Psoas muscle (tissue), 8 donors: ENCODE data around the gene OSER1. TPM values are rescaled to one million over a fixed set of nuclear protein-coding genes. Genes with fewer than 3 reads are reported as not detected.

Source experiments
- ATAC-seq, 4 donors: fragments of 200-7000 bp; cut with Tn5 transposase; one replicate each; pipeline ENCODE4 v1.9.1; 2020; ENCODE audit warnings: moderate library complexity in 3 of 4, mild to moderate bottlenecking in 2 of 4
- DNase-seq, 2 donors: peaks; one replicate each; pipeline ENCODE4 v3.0.0-alpha.2; 2020
- H3K27ac ChIP-seq: fragments of 200-600 bp; one replicate; pipeline ENCODE4 v1.8.0; 2022
- H3K27me3 ChIP-seq, 3 donors: fragments of 200-600 bp in 1 of 3; one replicate each; pipeline versions ENCODE4 v1.6.1 to v1.8.0; 2013 to 2022; ENCODE audit warnings: low read length in 2 of 3, mild to moderate bottlenecking in 2 of 3, moderate library complexity in 1 of 3; ENCODE audit not compliant: insufficient read depth in 3 of 3
- H3K36me3 ChIP-seq, 2 donors: fragments of 200-600 bp in 1 of 2; one replicate each; pipeline versions ENCODE4 v1.6.1 to v1.8.0; 2013 to 2022; ENCODE audit warnings: low read depth in 1 of 2, mild to moderate bottlenecking in 1 of 2, moderate library complexity in 1 of 2; ENCODE audit not compliant: insufficient read depth in 1 of 2
- H3K4me1 ChIP-seq: fragments of 200-600 bp; one replicate; pipeline ENCODE4 v1.8.0; 2022
- H3K4me3 ChIP-seq: fragments of 200-600 bp; one replicate; pipeline ENCODE4 v1.8.0; 2022; ENCODE audit warnings: mild to moderate bottlenecking
- H3K9me3 ChIP-seq: fragments of 200-600 bp; one replicate; pipeline ENCODE4 v1.8.0; 2022
- WGBS, 3 donors: extraction: QIAGEN DNeasy Blood & Tissue Kit; methylation state at CpG; one replicate each; pipeline versions ENCODE4 v1.1.6 to v1.1.7; 2013; 5-methylcytosine and 5-hydroxymethylcytosine counted together
- intact Hi-C, 2 donors: fragments of 100-400 bp; cut with DNase I; formaldehyde crosslinking; loops; one replicate each; pipeline versions ENCODE4 v1.11.0 to v1.14.2; 2022
- polyA plus RNA-seq, 3 donors: library from polyadenylated mRNA; stranded (reverse); fragments of 200-250 nt; gene quantifications; one replicate each; pipeline ENCODE4 v1.2.3, GENCODE V29; 2013
- total RNA-seq, 4 donors: library from RNA; stranded (reverse); fragmentation: NEBNext Ultra II Directional in 2 of 4; extraction: Animal tissue kit (Norgen Biotek cat#: 25700) in 2 of 4; gene quantifications; one replicate each; pipeline versions ENCODE4 v1.2.1 to v1.2.4, GENCODE V29; 2021 to 2023
- TF ChIP-seq, protein P1 (sequence below): fragments of 200-600 bp; IDR thresholded peaks from one replicate; pipeline ENCODE4 v1.8.0; 2022; ENCODE audit warnings: antibody characterized with exemption
- donor health status: healthy with polysubstance abuse.
- donor health status: DM: no; HTN: no; CAD: no; lungs with moderate emphysema.
- donor health status: Bipolar disorder and iron deficiency.
- donor health status: healthy.
- donor health status: DM: yes; HTN: yes; CAD: no.
- donor health status: DM: no; HTN: no; CAD: no.
- donor health status: DM: no; HTN: no; CAD: no.
- donor health status: DM: yes; HTN: yes; CAD: no.

Gene OSER1
- total and polyA plus RNA-seq, 7 donors = 46.0 to 97.6 (median 62.5) TPM

DNA sequence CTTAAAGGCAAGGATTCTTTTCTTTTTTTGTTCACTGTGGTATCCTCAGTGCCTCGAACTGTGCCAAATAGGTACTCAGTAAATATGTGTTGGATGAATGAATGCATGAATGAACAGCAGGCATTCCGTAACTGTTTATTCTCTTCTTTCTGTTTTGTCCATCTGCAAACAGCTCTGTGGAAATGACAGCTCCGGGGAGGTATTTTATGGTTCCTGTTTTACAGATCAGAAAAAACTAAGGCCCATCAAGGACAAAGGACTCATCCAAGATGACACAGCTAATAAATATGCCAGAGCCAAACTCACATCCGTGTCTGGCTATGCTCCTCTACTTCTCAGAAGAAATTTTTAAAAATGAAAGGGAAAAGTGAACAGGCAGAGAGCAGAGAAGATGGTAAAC lies 44.6 kb downstream of the OSER1 start:
- Histone ChIP-seq H3K4me1 (peaks cover 53% of the 10 kb centered on the region), H3K4me3 (peak overlapping the region; percentile 38)

DNA sequence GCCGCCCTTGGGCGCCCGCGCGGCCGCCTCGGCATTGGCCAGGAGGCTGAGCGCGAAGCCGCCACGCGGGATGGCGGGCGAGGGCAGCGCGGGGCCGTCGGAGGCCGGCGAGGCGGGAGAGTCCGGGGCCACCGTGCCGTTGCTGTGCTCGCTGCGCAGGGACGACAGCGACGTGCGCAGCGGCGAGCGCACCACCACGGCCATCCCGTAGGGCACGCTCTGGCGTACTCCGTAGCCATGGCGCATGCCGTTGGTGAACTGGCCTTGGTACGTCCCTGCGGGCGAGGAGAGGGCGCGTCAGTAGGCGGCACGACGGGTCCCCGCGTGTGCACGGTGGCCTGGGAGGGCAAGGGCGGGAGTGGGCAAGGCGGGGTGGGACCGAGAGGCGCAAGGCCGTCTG lies 50.4 kb downstream of the OSER1 start:
- H3K4me1 ChIP-seq = peaks cover 29% of the 10 kb centered on the region
- DNase-seq = no peak
- no peak overlapping the region for H3K4me3 ChIP-seq
- peak overlapping the region; percentile 91 for H3K27ac ChIP-seq
- peaks cover 0 to 5% (median 0%) of the 10 kb centered on the region in 3 donors for H3K27me3 ChIP-seq
- ATAC-seq = peak in 2 of 4 donors; percentile 0 to 14
- H3K36me3 ChIP-seq = peaks cover 0 to 30% of the 10 kb centered on the region in 2 donors
- intact Hi-C loops = no loop called here
- 68 to 77% (median 75%) methylated on average over 49 to 56 of the region's 56 CpGs for WGBS, 3 donors
- no peaks in the 10 kb centered on the region for H3K9me3 ChIP-seq
- TF ChIP-seq, protein P1, sequence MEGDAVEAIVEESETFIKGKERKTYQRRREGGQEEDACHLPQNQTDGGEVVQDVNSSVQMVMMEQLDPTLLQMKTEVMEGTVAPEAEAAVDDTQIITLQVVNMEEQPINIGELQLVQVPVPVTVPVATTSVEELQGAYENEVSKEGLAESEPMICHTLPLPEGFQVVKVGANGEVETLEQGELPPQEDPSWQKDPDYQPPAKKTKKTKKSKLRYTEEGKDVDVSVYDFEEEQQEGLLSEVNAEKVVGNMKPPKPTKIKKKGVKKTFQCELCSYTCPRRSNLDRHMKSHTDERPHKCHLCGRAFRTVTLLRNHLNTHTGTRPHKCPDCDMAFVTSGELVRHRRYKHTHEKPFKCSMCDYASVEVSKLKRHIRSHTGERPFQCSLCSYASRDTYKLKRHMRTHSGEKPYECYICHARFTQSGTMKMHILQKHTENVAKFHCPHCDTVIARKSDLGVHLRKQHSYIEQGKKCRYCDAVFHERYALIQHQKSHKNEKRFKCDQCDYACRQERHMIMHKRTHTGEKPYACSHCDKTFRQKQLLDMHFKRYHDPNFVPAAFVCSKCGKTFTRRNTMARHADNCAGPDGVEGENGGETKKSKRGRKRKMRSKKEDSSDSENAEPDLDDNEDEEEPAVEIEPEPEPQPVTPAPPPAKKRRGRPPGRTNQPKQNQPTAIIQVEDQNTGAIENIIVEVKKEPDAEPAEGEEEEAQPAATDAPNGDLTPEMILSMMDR = no peak

More for the DNA sequence above, 44.6 kb downstream of the OSER1 start:
- intact Hi-C loops = no loop called here
- Histone ChIP-seq H3K27me3 (no peaks in the 10 kb centered on the region), H3K36me3 (no peaks in the 10 kb centered on the region), H3K9me3 (no peaks in the 10 kb centered on the region), H3K27ac (peak overlapping the region; percentile 97)
- WGBS, 3 donors = 7 to 28% (median 16%) methylated on average over 4 of the region's 4 CpGs
- DNase-seq (no peak), ATAC-seq (peak; percentile 19 to 51 (median 36))
- TF ChIP-seq, protein P1 = no peak

DNA sequence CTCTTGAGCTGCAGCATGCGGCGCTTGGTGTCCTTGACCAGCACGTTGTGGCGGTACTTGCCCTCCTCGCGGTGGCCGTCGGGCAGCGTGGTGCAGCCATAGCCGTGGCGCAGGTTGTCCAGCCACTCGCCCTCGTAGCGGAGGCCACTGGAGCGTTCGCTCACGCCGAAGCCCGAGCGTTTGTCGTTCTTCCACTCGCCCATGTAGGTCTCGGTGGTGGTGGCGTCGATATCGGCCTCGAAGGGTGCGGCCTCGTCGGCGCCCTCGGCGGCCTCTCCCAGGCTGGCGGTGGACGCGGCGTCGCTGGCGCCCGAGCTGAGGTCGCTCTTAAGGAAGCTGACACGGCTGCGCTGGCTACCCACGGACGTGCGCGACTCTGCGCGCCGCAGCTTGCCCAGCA lies 50.9 kb downstream of the OSER1 start:
- 81 to 82% (median 82%) methylated on average over 50 of the region's 50 CpGs for WGBS, 3 donors

DNA sequence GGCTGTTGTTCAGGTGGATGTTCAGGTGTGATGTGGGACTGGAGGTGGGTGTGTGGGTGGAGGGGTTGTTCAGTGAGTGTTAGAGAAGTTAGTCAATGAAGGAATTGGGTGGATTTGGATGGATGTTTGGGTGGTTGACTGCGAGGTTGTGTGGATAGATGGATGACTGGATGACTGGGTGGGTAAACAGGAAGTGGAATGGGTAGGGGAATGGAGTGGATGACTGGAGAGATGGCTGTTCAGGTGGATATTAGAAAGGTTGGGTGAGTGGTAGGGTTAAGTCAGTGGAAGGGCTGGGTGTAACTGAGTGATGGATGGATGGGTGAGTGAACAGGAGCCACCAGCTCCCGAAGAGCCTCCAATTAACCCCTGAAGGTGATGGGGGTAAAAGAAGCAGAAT lies 51.4 kb downstream of the OSER1 start:
- intact Hi-C loops = no loop called here
- H3K4me1 ChIP-seq = peaks cover 30% of the 10 kb centered on the region
- H3K9me3 ChIP-seq = no peaks in the 10 kb centered on the region
- no peak overlapping the region for H3K4me3 ChIP-seq
- no peak for ATAC-seq
- DNase-seq = no peak
- TF ChIP-seq, protein P1 = no peak
- H3K36me3 ChIP-seq = peaks cover 0 to 30% of the 10 kb centered on the region in 2 donors
- 69 to 82% (median 77%) methylated on average over 2 of the region's 2 CpGs for WGBS, 3 donors
- peak overlapping the region; percentile 91 for H3K27ac ChIP-seq
- peaks cover 0 to 5% (median 0%) of the 10 kb centered on the region in 3 donors for H3K27me3 ChIP-seq

More for the DNA sequence above, 50.9 kb downstream of the OSER1 start:
- Histone ChIP-seq H3K27me3 (peaks cover 0 to 5% (median 0%) of the 10 kb centered on the region in 3 donors), H3K36me3 (peaks cover 0 to 30% of the 10 kb centered on the region in 2 donors), H3K4me1 (peaks cover 29% of the 10 kb centered on the region), H3K27ac (peak overlapping the region; percentile 91), H3K4me3 (no peak overlapping the region), H3K9me3 (no peaks in the 10 kb centered on the region)
- no peak for ATAC-seq
- intact Hi-C loops = no loop called here
- no peak for DNase-seq
- TF ChIP-seq, protein P1 = no peak

- Histone ChIP-seq H3K27ac (peak overlapping the region; percentile 91), H3K9me3 (no peaks in the 10 kb centered on the region), H3K4me1 (peaks cover 45% of the 10 kb centered on the region), H3K36me3 (peaks cover 0 to 34% of the 10 kb centered on the region in 2 donors), H3K27me3 (peaks cover 0 to 5% (median 0%) of the 10 kb centered on the region in 3 donors), H3K4me3 (no peak overlapping the region)
- intact Hi-C loops = no loop called here
- TF ChIP-seq, protein P1 = no peak
- WGBS, 3 donors = 68 to 77% (median 73%) methylated on average over 5 of the region's 5 CpGs
- ATAC-seq (peak in 1 of 4 donors; percentile 13), DNase-seq (no peak)
Measured at GRCh38 chr20:44157061-44157460, 53.5 kb downstream of the OSER1 start.
